ENCODE data around the gene MIEF1.
A peak's percentile ranks its signal among the peaks of the same experiment; 100 is the strongest.

Gene MIEF1

DNA sequence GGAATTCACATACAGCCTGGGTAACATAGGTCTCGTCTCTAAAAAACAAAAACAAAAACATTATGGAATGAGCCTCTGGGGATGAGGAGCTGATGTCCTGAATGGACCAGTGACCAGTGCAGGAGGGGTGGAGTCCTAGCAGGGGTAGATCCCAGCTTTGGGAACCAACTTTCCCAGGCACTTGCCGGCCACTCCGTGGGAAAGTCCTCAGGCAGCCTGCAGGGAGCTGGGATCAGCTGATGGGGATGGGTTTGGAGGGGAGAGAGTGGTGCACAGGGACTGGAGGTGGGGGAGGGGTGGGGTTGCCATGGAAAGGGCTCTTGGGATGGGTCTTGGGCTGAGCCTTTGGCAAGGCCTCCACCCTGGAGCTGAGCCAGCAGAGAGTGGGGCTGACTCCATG is 26.2 kb upstream of the MIEF1 start:
- in situ Hi-C loops (cut with MboI; ENCODE audit: low sequenced_read_pairs): no loop called here
- Histone ChIP-seq H3K9me3 (no peaks in the 10 kb centered on the region), H3K36me3 (replicated peaks) (no peaks in the 10 kb centered on the region), H3K27me3 (ENCODE audit: low read depth) (no peaks in the 10 kb centered on the region), H3K4me1 (no peaks in the 10 kb centered on the region), H3K4me3 (no peak overlapping the region)
- no peak for DNase-seq (ENCODE audit: low spot score in 2 of 2)

DNA sequence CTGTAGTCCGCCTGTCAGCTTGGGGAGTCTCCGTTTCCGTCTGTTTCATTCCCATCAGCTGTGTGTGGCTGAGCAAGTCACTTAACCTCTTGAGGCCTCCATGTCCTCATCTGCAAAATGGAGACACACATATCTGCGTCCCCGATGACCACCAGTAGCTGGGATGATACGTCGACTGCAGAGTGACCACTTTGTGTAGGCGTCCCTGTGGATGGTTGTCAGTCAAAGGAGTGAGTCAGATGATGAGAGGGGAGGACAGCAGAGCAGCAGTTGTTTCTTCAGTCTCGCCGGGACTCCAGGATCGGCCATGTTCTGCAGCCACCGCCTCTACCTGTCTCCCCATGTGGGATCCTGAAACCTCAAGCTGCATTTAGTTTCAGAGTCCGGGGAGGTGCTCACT is 25.4 kb upstream of the MIEF1 start:
- Histone ChIP-seq H3K9me3 (no peaks in the 10 kb centered on the region), H3K36me3 (replicated peaks) (no peaks in the 10 kb centered on the region), H3K4me1 (no peaks in the 10 kb centered on the region), H3K27me3 (ENCODE audit: low read depth) (no peaks in the 10 kb centered on the region), H3K4me3 (no peak overlapping the region)
- in situ Hi-C loops (cut with MboI; ENCODE audit: low sequenced_read_pairs): no loop called here
- no peak for DNase-seq (ENCODE audit: low spot score in 2 of 2)

DNA sequence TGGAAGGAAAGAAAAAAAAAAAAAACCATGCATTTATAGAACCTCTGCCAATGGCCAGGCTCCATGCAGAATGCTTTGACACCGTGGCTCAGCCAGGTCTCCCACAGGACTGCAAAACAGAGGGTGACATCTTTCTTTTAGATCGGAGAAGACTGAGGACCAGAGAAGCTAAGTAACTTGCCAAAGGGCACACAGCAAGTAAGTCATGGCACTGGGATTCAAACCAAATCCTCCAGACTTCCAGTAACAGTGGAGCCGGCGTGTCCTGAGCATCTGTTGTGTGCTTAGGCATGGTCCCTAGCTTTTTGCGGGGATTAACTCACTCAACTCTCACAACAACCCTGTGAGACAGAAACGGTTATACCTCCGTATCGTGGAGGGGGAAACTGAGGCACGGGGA is 24.5 kb upstream of the MIEF1 start:
- in situ Hi-C loops (cut with MboI; ENCODE audit: low sequenced_read_pairs): no loop called here
- no peaks in the 10 kb centered on the region for H3K4me1 ChIP-seq
- no peak for DNase-seq (ENCODE audit: low spot score in 2 of 2)
- no peaks in the 10 kb centered on the region for H3K27me3 ChIP-seq (ENCODE audit: low read depth)
- no peaks in the 10 kb centered on the region for H3K9me3 ChIP-seq
- H3K4me3 ChIP-seq: no peak overlapping the region
- H3K36me3 ChIP-seq (replicated peaks): no peaks in the 10 kb centered on the region

DNA sequence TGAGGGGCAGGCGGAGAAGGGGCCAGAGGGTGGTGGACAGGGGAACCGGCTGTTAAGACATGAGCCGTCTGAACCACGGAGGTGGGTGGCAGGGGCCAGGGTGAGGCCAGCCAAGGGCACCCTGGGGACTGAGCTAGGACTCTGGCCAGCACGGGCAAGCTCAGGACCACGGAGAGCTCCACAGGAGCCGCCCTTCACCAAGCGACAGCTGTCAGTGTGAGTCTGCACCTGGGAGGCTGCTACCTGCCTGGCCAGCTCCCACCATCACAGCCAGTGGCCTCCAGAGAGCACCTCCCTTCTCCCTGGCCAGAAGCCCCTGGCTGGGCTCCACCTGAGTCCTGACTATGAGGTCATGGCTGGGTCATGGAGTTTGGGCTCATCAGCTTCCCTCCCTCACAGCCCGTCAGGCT is 23.6 kb upstream of the MIEF1 start:
- H3K36me3 ChIP-seq (replicated peaks): no peaks in the 10 kb centered on the region
- in situ Hi-C loops (cut with MboI; ENCODE audit: low sequenced_read_pairs): no loop called here

DNA sequence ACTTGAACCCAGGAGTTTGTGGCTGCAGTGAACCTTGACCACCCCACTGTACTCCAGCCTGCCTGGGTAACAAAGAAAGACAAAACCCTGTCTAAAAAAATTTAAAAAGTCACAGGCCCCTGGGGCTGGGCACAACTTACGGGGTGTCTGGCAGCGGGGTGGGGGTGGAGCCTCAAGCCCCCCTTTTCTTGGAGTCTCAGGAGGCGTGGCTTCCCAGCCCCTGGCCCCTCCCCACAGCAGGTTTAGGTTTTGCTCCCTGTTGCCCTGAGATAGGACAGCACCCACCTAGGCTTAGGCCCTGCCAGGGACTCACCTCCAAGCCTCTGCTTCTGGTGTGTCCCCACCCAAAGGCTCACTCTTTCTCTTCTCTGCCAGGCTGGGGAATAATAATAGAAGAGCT is 22.8 kb upstream of the MIEF1 start:
- Histone ChIP-seq H3K36me3 (replicated peaks) (no peaks in the 10 kb centered on the region), H3K4me1 (no peaks in the 10 kb centered on the region), H3K4me3 (no peak overlapping the region), H3K27me3 (ENCODE audit: low read depth) (no peaks in the 10 kb centered on the region), H3K9me3 (no peaks in the 10 kb centered on the region)
- no peak for DNase-seq (ENCODE audit: low spot score in 2 of 2)
- in situ Hi-C loops (cut with MboI; ENCODE audit: low sequenced_read_pairs): no loop called here

More for the DNA sequence above, 23.6 kb upstream of the MIEF1 start:
- Histone ChIP-seq H3K4me3 (no peak overlapping the region), H3K4me1 (no peaks in the 10 kb centered on the region), H3K27me3 (ENCODE audit: low read depth) (no peaks in the 10 kb centered on the region), H3K9me3 (no peaks in the 10 kb centered on the region)
- peak in 1 of 2 experiments; percentile 69 for DNase-seq (ENCODE audit: low spot score in 2 of 2)

DNA sequence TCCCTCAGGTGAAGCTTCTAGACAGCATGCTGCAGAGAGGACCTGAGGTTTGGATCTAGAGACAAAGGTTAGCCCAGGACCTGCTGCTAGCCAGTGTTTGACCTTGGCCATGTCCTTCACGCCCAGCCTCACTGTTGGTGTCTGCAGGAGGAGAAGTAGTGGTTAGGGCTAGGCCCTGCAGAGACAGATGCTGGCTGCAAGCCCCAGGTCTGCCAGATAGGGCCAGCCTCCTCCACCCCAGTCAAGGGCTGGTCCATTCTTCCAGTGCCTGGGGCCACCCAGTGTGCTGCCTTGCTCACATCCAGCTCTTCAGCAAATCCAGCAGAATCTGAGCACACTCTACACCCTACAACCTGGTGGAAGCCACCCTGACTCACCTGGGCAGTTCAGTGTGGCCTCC is 21.5 kb upstream of the MIEF1 start:
- no peak for DNase-seq (ENCODE audit: low spot score in 2 of 2)
- no peaks in the 10 kb centered on the region for H3K9me3 ChIP-seq
- H3K4me1 ChIP-seq: no peaks in the 10 kb centered on the region
- in situ Hi-C loops (cut with MboI; ENCODE audit: low sequenced_read_pairs): no loop called here
- H3K27me3 ChIP-seq (ENCODE audit: low read depth): no peaks in the 10 kb centered on the region
- H3K4me3 ChIP-seq: no peak overlapping the region
- H3K36me3 ChIP-seq (replicated peaks): no peaks in the 10 kb centered on the region

DNA sequence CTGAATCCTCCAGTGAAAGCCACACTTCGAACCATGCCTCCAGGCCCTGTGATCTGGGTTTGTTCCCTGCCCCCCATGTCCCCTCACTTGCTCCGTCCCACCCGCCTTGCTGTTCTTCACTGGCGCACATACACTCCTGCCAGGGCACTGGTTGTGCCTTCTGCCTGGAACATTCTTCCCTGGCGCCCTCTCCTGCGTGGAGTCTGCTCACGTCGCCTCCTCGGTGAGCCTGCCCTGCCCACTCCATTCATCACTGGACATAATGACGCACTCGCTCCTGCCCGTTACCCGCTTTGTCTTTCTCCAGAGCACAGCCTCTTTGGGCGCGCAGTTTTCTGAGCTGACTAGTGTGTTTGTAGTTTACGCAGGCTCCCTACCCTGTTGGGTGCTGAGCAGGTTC is 21.0 kb upstream of the MIEF1 start:
- H3K9me3 ChIP-seq: no peaks in the 10 kb centered on the region
- no peaks in the 10 kb centered on the region for H3K36me3 ChIP-seq (replicated peaks)
- no peak overlapping the region for H3K4me3 ChIP-seq
- no peaks in the 10 kb centered on the region for H3K27me3 ChIP-seq (ENCODE audit: low read depth)
- in situ Hi-C loops (cut with MboI; ENCODE audit: low sequenced_read_pairs): no loop called here
- H3K4me1 ChIP-seq: no peaks in the 10 kb centered on the region
- DNase-seq (ENCODE audit: low spot score in 2 of 2): no peak

DNA sequence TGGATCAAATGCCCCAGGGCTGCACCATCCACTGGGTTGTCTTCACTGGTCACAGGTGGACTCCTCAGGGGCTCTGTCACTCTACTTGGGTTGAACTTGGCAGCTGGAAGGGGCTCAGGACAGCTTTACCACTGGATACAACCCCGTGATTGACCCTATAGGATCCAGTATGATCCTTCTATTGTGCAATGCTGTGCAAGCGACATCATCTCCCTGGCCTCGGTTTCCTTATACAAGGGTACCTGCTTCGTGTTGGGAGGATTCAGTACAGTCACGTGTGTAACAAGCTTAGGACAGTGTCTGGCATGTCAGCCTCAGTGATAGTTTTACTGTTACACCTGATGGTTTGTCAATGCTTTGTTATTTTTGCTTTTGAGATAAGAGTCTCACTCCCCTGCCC is 20.5 kb upstream of the MIEF1 start:
- no peaks in the 10 kb centered on the region for H3K27me3 ChIP-seq (ENCODE audit: low read depth)
- no peaks in the 10 kb centered on the region for H3K36me3 ChIP-seq (replicated peaks)
- H3K9me3 ChIP-seq: no peaks in the 10 kb centered on the region
- no peaks in the 10 kb centered on the region for H3K4me1 ChIP-seq
- no peak for DNase-seq (ENCODE audit: low spot score in 2 of 2)
- no peak overlapping the region for H3K4me3 ChIP-seq
- in situ Hi-C loops (cut with MboI; ENCODE audit: low sequenced_read_pairs): no loop called here

DNA sequence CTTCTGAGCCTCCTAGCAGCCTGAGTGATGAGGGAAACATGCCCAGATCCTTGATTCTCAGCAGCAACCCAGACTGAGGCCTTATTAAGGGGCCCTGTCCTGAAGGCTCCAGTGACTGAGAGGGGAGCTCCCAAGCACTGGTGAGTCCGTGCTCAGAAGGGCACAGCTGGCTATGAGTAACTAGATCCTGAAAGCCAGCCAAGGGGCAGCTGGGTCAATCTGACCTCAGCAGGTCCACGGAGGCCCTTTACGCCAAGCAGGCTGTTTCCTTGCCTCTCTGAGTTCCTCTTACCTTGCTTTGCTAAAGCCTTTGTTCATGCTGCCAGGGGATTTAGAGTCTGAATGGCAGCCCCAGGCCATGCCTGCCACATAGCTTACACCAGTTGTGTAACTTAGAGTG is 19.3 kb upstream of the MIEF1 start:
- H3K4me3 ChIP-seq: no peak overlapping the region
- in situ Hi-C loops (cut with MboI; ENCODE audit: low sequenced_read_pairs): no loop called here
- H3K4me1 ChIP-seq: no peaks in the 10 kb centered on the region
- no peaks in the 10 kb centered on the region for H3K36me3 ChIP-seq (replicated peaks)
- no peaks in the 10 kb centered on the region for H3K27me3 ChIP-seq (ENCODE audit: low read depth)
- DNase-seq (ENCODE audit: low spot score in 2 of 2): no peak
- H3K9me3 ChIP-seq: no peaks in the 10 kb centered on the region

DNA sequence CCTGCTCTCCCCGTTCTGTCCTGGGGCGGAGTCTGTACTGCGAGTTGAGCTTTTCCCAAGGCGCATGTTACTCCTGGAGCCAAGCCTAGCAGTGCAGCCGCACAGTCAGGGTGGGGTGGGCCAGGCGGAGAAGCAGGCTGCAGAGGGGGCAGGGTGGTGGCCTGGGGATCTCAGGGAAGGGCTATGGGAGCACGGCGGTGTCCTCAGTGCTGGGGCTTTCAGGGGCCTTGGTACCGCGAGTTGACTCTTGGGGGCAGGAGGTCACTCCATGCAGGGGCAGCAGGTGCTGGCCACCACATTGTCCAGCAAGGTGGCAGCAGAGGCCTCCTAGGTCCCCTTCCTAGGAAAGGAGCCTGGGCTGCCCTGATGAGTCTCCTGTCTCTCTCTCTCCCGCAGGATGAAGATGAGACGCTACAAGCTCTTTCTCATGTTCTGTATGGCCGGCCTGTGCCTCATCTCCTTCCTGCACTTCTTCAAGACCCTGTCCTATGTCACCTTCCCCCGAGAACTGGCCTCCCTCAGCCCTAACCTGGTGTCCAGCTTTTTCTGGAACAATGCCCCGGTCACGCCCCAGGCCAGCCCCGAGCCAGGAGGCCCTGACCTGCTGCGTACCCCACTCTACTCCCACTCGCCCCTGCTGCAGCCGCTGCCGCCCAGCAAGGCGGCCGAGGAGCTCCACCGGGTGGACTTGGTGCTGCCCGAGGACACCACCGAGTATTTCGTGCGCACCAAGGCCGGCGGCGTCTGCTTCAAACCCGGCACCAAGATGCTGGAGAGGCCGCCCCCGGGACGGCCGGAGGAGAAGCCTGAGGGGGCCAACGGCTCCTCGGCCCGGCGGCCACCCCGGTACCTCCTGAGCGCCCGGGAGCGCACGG is 14.9 kb upstream of the MIEF1 start:
- no peak overlapping the region for H3K4me3 ChIP-seq
- no peaks in the 10 kb centered on the region for H3K36me3 ChIP-seq (replicated peaks)
- H3K4me1 ChIP-seq: no peaks in the 10 kb centered on the region
- DNase-seq (ENCODE audit: low spot score in 2 of 2): no peak
- H3K27me3 ChIP-seq (ENCODE audit: low read depth): no peaks in the 10 kb centered on the region
- no peaks in the 10 kb centered on the region for H3K9me3 ChIP-seq
- in situ Hi-C loops (cut with MboI; ENCODE audit: low sequenced_read_pairs): no loop called here

DNA sequence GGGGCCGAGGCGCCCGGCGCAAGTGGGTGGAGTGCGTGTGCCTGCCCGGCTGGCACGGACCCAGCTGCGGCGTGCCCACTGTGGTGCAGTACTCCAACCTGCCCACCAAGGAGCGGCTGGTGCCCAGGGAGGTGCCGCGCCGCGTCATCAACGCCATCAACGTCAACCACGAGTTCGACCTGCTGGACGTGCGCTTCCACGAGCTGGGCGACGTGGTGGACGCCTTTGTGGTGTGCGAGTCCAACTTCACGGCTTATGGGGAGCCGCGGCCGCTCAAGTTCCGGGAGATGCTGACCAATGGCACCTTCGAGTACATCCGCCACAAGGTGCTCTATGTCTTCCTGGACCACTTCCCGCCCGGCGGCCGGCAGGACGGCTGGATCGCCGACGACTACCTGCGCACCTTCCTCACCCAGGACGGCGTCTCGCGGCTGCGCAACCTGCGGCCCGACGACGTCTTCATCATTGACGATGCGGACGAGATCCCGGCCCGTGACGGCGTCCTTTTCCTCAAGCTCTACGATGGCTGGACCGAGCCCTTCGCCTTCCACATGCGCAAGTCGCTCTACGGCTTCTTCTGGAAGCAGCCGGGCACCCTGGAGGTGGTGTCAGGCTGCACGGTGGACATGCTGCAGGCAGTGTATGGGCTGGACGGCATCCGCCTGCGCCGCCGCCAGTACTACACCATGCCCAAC is 14.1 kb upstream of the MIEF1 start:
- no peak overlapping the region for H3K4me3 ChIP-seq
- in situ Hi-C loops (cut with MboI; ENCODE audit: low sequenced_read_pairs): no loop called here
- H3K36me3 ChIP-seq (replicated peaks): no peaks in the 10 kb centered on the region
- H3K27me3 ChIP-seq (ENCODE audit: low read depth): no peaks in the 10 kb centered on the region
- DNase-seq (ENCODE audit: low spot score in 2 of 2): no peak
- no peaks in the 10 kb centered on the region for H3K9me3 ChIP-seq
- no peaks in the 10 kb centered on the region for H3K4me1 ChIP-seq

DNA sequence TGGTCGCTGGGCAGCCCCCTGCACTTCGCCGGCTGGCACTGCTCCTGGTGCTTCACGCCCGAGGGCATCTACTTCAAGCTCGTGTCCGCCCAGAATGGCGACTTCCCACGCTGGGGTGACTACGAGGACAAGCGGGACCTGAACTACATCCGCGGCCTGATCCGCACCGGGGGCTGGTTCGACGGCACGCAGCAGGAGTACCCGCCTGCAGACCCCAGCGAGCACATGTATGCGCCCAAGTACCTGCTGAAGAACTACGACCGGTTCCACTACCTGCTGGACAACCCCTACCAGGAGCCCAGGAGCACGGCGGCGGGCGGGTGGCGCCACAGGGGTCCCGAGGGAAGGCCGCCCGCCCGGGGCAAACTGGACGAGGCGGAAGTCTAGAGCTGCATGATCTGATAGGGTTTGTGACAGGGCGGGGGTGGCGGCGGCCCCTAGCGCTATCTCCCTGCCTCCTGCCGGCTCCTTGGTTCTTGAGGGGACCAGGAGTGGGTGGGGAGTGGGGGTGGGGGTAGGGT is 13.5 kb upstream of the MIEF1 start:
- Histone ChIP-seq H3K27me3 (ENCODE audit: low read depth) (no peaks in the 10 kb centered on the region; the same call in 1 of the 2 replicates), H3K4me3 (no peak overlapping the region), H3K9me3 (no peaks in the 10 kb centered on the region), H3K36me3 (replicated peaks) (no peaks in the 10 kb centered on the region), H3K4me1 (no peaks in the 10 kb centered on the region)
- no peak for DNase-seq (ENCODE audit: low spot score in 2 of 2)
- in situ Hi-C loops (cut with MboI; ENCODE audit: low sequenced_read_pairs): no loop called here

DNA sequence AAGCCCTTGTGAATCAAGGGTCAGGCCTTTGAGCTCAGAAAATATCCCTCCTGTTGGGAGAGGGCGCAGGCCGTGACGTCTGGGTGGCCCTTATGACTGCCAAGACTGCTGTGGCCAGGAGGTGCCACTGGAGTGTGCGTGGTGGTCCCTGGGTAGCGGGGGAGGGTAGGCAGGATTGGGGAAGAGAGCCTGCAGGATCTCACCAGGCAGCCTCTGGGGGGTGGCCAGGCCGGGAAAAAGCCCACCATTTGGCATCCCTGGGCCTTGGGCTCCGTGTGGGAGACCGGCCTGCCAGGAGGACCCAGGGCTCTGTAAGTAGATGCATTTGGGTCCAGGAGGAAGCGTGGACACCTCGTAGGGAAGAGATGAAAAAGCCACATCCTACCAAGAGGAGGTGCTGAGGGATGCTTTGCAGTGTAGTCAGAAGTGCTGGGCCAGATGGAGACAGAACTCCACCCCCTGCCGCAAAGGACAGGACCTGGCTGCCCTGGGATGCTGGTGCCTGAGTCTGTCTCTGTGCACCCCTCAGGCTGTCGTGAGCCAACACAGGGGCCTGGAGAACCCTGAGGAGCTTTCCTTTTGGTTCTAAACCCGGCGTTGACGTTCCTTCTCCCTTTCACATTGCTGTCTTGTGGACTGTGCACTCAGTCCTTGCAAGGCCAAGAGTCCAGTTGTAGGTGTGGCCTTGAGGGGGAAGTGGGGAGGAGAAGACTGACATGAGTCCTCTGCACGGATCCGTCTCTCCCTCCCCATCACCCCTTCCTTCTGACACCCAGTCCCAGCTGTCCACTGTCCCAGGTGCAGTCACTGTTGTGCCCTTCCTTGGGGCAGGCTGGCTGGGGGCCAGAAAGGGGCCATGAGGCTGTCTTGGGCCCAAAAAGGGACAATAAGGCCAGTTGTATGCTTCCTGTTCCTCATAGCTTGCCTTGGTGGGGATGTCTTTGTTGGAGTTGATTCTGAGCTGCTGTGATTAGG is 12.7 kb upstream of the MIEF1 start:
- H3K36me3 ChIP-seq (replicated peaks): no peaks in the 10 kb centered on the region
- in situ Hi-C loops (cut with MboI; ENCODE audit: low sequenced_read_pairs): no loop called here
- H3K4me3 ChIP-seq: no peak overlapping the region

More for the DNA sequence above, 12.7 kb upstream of the MIEF1 start:
- H3K4me1 ChIP-seq: no peaks in the 10 kb centered on the region
- no peak for DNase-seq (ENCODE audit: low spot score in 2 of 2)
- no peaks in the 10 kb centered on the region; the same call in 1 of the 2 replicates for H3K27me3 ChIP-seq (ENCODE audit: low read depth)
- H3K9me3 ChIP-seq: no peaks in the 10 kb centered on the region
